Nephron progenitor cell (in vitro differentiated cells): ENCODE results near the gene CACNA1D.

ENCODE experiments used
- DNase-seq: peaks from one replicate; pipeline ENCODE4 v3.0.0; 2021
- H3K27ac Mint-ChIP-seq: 2 replicates; pipeline ENCODE4 v1.8.0; 2021; ENCODE audit warnings: mild to moderate bottlenecking, moderate library complexity, mixed read lengths
- H3K27me3 Mint-ChIP-seq: 2 replicates; pipeline ENCODE4 v1.8.0; 2021; ENCODE audit warnings: mild to moderate bottlenecking, low read depth, mixed read lengths; ENCODE audit not compliant: poor library complexity
- H3K36me3 Mint-ChIP-seq: 2 replicates; pipeline ENCODE4 v1.8.0; 2021; ENCODE audit warnings: low read depth, mixed read lengths
- H3K4me1 Mint-ChIP-seq: 2 replicates; pipeline ENCODE4 v1.8.0; 2021; ENCODE audit warnings: mixed read lengths
- H3K4me3 Mint-ChIP-seq: 2 replicates; pipeline ENCODE4 v1.8.0; 2021; ENCODE audit warnings: mild to moderate bottlenecking, moderate library complexity, mixed read lengths
- H3K9me3 Mint-ChIP-seq: 2 replicates; pipeline ENCODE4 v1.8.0; 2021; ENCODE audit warnings: mild to moderate bottlenecking, moderate library complexity, mixed read lengths
- TF ChIP-seq, protein P1 (sequence below): fragments of 200-600 bp; sonication (generic); IDR thresholded peaks from 2 replicates; pipeline ENCODE4 v1.5.0; 2021; ENCODE audit warnings: antibody characterized with exemption

Gene CACNA1D

DNA sequence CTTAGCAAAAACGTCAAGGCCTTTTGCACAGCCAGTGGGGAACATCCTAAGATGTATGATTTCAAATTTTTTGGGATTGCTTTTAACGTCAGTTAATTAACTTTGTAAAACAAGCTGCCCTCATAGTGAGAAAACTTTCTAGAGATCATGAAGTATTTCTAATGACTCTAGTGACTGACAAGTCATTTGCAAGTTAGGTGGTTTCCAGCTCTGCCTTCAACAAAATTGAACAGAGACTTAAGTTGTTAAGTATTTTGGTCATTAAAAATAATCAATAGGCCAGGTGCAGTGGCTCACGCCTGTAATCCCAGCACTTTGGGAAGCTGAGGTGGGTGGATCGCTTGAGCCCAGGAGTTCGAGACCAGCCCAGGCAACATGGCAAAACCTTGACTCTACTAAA lies 280.6 kb downstream of the CACNA1D start:
- peaks cover 12% of the 10 kb centered on the region for H3K27me3 Mint-ChIP-seq
- peaks cover 23% of the 10 kb centered on the region for H3K4me1 Mint-ChIP-seq
- TF ChIP-seq, protein P1, sequence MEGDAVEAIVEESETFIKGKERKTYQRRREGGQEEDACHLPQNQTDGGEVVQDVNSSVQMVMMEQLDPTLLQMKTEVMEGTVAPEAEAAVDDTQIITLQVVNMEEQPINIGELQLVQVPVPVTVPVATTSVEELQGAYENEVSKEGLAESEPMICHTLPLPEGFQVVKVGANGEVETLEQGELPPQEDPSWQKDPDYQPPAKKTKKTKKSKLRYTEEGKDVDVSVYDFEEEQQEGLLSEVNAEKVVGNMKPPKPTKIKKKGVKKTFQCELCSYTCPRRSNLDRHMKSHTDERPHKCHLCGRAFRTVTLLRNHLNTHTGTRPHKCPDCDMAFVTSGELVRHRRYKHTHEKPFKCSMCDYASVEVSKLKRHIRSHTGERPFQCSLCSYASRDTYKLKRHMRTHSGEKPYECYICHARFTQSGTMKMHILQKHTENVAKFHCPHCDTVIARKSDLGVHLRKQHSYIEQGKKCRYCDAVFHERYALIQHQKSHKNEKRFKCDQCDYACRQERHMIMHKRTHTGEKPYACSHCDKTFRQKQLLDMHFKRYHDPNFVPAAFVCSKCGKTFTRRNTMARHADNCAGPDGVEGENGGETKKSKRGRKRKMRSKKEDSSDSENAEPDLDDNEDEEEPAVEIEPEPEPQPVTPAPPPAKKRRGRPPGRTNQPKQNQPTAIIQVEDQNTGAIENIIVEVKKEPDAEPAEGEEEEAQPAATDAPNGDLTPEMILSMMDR: no peak
- H3K9me3 Mint-ChIP-seq: no peaks in the 10 kb centered on the region
- DNase-seq: no peak
- no peaks in the 10 kb centered on the region for H3K36me3 Mint-ChIP-seq
- no peak overlapping the region for H3K27ac Mint-ChIP-seq
- no peak overlapping the region for H3K4me3 Mint-ChIP-seq

DNA sequence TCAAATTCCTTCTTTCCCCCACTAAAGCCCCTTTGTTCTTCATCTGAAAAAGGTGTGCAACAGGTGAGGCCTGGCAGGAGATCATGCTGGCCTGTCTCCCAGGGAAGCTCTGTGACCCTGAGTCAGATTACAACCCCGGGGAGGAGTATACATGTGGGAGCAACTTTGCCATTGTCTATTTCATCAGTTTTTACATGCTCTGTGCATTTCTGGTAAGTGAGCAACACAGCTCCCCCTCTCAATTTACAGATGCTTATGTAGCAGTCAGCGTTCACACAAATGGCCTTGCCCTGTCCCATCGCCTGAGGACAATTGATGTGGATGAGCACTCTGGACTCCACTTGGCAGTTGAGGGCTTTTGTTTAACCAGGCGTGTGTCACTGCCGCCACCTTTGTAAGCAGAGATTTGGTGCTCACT lies 281.4 kb downstream of the CACNA1D start:
- H3K4me3 Mint-ChIP-seq: no peak overlapping the region
- no peak overlapping the region for H3K27ac Mint-ChIP-seq
- no peaks in the 10 kb centered on the region for H3K9me3 Mint-ChIP-seq
- TF ChIP-seq, protein P1: no peak
- no peaks in the 10 kb centered on the region for H3K36me3 Mint-ChIP-seq
- H3K4me1 Mint-ChIP-seq: peaks cover 23% of the 10 kb centered on the region
- no peak for DNase-seq
- H3K27me3 Mint-ChIP-seq: peaks cover 9% of the 10 kb centered on the region

DNA sequence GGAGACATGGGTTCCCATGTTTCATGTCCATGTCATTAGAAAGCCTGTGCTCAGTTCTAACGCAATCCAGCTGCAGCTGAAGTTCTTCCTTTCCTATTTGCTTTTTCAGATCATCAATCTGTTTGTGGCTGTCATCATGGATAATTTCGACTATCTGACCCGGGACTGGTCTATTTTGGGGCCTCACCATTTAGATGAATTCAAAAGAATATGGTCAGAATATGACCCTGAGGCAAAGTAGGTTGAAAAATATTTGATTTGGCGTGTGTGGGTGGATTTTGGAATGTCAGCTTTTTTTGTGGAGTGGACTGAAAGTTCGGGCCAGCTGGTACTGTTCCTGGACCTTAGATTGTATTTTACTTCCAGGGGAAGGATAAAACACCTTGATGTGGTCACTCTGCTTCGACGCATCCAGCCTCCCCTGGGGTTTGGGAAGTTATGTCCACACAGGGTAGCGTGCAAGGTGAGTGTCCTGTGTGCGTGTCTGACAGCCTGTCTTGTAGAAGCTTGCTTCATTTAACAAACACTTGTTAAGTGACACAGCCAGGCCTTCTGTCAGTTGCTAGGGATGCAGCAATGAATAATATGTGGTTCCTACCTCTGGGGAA lies 282.2 kb downstream of the CACNA1D start:
- H3K36me3 Mint-ChIP-seq: no peaks in the 10 kb centered on the region
- peak overlapping the region; percentile 14 for H3K27ac Mint-ChIP-seq
- peaks cover 7% of the 10 kb centered on the region for H3K27me3 Mint-ChIP-seq
- H3K9me3 Mint-ChIP-seq: no peaks in the 10 kb centered on the region
- H3K4me1 Mint-ChIP-seq: peaks cover 23% of the 10 kb centered on the region
- TF ChIP-seq, protein P1: no peak
- no peak for DNase-seq
- H3K4me3 Mint-ChIP-seq: no peak overlapping the region

DNA sequence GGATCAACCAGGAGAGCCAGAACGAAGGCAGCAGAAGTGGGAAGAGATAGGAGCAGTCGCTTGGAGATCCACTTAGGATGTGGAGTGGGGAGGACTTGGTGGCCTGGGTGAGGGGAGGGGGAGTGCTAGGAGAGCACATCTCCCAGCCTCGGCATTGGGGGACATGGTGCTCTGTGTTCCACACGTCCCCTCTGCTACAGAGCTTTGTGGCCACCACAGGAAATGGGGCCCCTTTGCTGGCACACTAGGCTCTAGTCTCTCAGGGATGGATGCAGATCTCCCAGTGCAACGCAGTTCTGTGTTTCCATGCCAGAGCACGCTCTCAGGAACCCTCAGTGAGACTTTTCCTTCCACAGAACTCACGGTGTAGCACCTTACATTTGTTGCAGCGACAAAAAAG lies 283.1 kb downstream of the CACNA1D start:
- H3K27ac Mint-ChIP-seq: peak overlapping the region; percentile 73
- DNase-seq: no peak
- peaks cover 4% of the 10 kb centered on the region for H3K27me3 Mint-ChIP-seq
- H3K9me3 Mint-ChIP-seq: no peaks in the 10 kb centered on the region
- H3K36me3 Mint-ChIP-seq: no peaks in the 10 kb centered on the region
- H3K4me3 Mint-ChIP-seq: no peak overlapping the region
- TF ChIP-seq, protein P1: no peak
- H3K4me1 Mint-ChIP-seq: peaks cover 23% of the 10 kb centered on the region

DNA sequence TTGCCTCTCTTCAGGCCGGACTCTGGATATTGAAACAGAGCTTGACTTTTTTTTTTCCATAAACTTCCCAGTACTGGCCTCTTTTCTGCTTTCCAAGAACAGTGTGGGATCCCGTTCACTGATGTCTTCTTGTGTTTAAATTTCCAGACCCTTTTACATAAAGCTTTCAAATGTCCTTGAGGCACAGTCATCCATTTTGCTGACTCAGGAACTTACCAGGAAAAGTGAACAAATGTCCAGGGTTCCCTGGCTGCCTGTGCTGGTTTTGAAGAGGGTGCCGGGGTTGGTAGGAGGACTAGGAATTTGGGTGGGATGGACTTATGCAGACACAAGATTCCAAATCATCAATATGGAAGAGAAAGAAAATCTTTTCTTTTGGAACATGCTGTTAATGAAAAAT lies 283.7 kb downstream of the CACNA1D start:
- peaks cover 23% of the 10 kb centered on the region for H3K4me1 Mint-ChIP-seq
- no peak for DNase-seq

DNA sequence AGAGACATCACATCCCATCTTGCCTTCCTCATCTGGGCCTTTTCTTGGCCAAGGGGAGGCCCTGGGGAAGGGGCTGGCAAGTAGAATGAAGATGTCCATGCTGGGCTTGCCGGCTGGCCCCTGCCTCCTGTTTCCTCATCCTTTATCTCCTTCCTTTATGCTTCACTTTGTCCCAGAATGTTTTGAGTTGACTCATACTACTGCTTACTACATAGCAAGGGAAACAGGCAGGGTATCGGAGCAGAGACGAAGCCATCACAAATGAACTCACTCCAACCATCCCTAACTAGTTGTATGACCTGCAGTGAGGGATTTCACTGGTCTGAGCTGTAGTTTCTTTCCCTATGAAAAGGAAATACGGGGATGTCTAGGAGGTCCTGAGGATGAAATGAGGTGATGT lies 285.8 kb downstream of the CACNA1D start:
- TF ChIP-seq, protein P1: no peak
- Mint-ChIP-seq H3K4me3 (no peak overlapping the region), H3K9me3 (no peaks in the 10 kb centered on the region), H3K27me3 (peaks cover 4% of the 10 kb centered on the region), H3K27ac (no peak overlapping the region), H3K36me3 (no peaks in the 10 kb centered on the region), H3K4me1 (peaks cover 18% of the 10 kb centered on the region)
- no peak for DNase-seq

More for the DNA sequence above, 283.7 kb downstream of the CACNA1D start:
- H3K4me3 Mint-ChIP-seq: no peak overlapping the region
- no peaks in the 10 kb centered on the region for H3K36me3 Mint-ChIP-seq
- H3K9me3 Mint-ChIP-seq: no peaks in the 10 kb centered on the region
- H3K27me3 Mint-ChIP-seq: peaks cover 4% of the 10 kb centered on the region
- H3K27ac Mint-ChIP-seq: no peak overlapping the region
- TF ChIP-seq, protein P1: no peak
